ENCODE measurements around the gene FHAD1. TPM values are rescaled to one million over a fixed set of nuclear protein-coding genes. Genes with fewer than 3 reads are reported as not detected.

Gene FHAD1
- total and polyA plus RNA-seq, 2 of the 13 experiments (the other 11 are each of a cell fraction or from before 2014, with no cell fraction given), result not detected

GRCh38 chr1:15370781-15371520, 123.9 kb downstream of the FHAD1 start (continued):
- 0 out of 2 replicates have a peak, but pooled peaks have one; percentile 25 for TF ChIP-seq ZNF546 (CRISPR knock-in tag; conservative IDR thresholded peaks at IDR 0.05)
- no peak for TF ChIP-seq ZSCAN22 (CRISPR knock-in tag; IDR thresholded peaks at IDR 0.05)
- TF ChIP-seq MLX (CRISPR knock-in tag; IDR thresholded peaks at IDR 0.05), result 0 out of 2 replicates have a peak, but pooled peaks have one; percentile 17
- TF ChIP-seq U2AF1 (optimal IDR thresholded peaks at IDR 0.05; ENCODE audit: low read depth, low read length), result no peak
- no peak for TF ChIP-seq USF2 (IDR thresholded peaks at IDR 0.05; ENCODE audit: low read depth, low read length)
- no peak for TF ChIP-seq USF2 (CRISPR knock-in tag; IDR thresholded peaks at IDR 0.05; ENCODE audit: borderline replicate concordance)
- TF ChIP-seq RBAK (CRISPR knock-in tag; IDR thresholded peaks at IDR 0.05), result no peak
- TF ChIP-seq ADNP (CRISPR knock-in tag; IDR thresholded peaks at IDR 0.05), result no peak
- TF ChIP-seq ZBTB38 (CRISPR knock-in tag; IDR thresholded peaks at IDR 0.05), result peak; percentile 62; the same call in 1 of the 2 replicates
- TF ChIP-seq SKIL (CRISPR knock-in tag; IDR thresholded peaks at IDR 0.05; ENCODE audit: borderline replicate concordance), result 0 out of 2 replicates have a peak, but pooled peaks have one; percentile 34
- no peak for TF ChIP-seq ATF5 (CRISPR knock-in tag; IDR thresholded peaks at IDR 0.05; ENCODE audit: low read depth)
- peak; percentile 74 for TF ChIP-seq ZFX (CRISPR knock-in tag; IDR thresholded peaks at IDR 0.05; ENCODE audit: low read depth)
- 0 out of 2 replicates have a peak, but pooled peaks have one; percentile 46 for TF ChIP-seq KDM3A (CRISPR knock-in tag; IDR thresholded peaks at IDR 0.05; ENCODE audit: low read depth)
- TF ChIP-seq THAP11 (CRISPR knock-in tag; IDR thresholded peaks at IDR 0.05), result 0 out of 2 replicates have a peak, but pooled peaks have one; percentile 21
- TF ChIP-seq ZNF33B (CRISPR knock-in tag; IDR thresholded peaks at IDR 0.05), result 0 out of 2 replicates have a peak, but pooled peaks have one; percentile 55
- TF ChIP-seq ZBED4 (CRISPR knock-in tag; IDR thresholded peaks at IDR 0.05; ENCODE audit: borderline replicate concordance), result no peak
- TF ChIP-seq NFIC (IDR thresholded peaks at IDR 0.05; ENCODE audit: low read length), result no peak; the same call in 1 of the 2 replicates
- peak; percentile 32; the same call in 1 of the 2 replicates for TF ChIP-seq SNAI1 (CRISPR knock-in tag; IDR thresholded peaks at IDR 0.05; ENCODE audit: borderline replicate concordance)

Data from HepG2 (cell line).